Activated naive CD8-positive, alpha-beta T cell treated with anti-CD3 and anti-CD28 coated beads, Interleukin-2, amount 50 U/mL, for 24 hours (primary cell): ENCODE data around the gene RPL31.

Experiments used
- ATAC-seq: fragments of 150-1000 bp; cut with Tn5 transposase; one replicate; pipeline ENCODE4 v1.10.0; 2021
- DNase-seq: peaks from one replicate; pipeline ENCODE4 v3.0.0; 2021
- H3K27ac Mint-ChIP-seq: one replicate; pipeline ENCODE4 v1.8.0; 2021; ENCODE audit warnings: mild to moderate bottlenecking, mixed read lengths
- H3K27me3 Mint-ChIP-seq: one replicate; pipeline ENCODE4 v1.8.0; 2021; ENCODE audit warnings: mixed read lengths
- H3K36me3 Mint-ChIP-seq: one replicate; pipeline ENCODE4 v1.8.0; 2021; ENCODE audit warnings: low read depth, mixed read lengths
- H3K4me1 Mint-ChIP-seq: one replicate; pipeline ENCODE4 v1.8.0; 2021; ENCODE audit warnings: mixed read lengths
- H3K4me3 Mint-ChIP-seq: one replicate; pipeline ENCODE4 v1.8.0; 2021; ENCODE audit warnings: mild to moderate bottlenecking, moderate library complexity, mixed read lengths
- H3K9me3 Mint-ChIP-seq: one replicate; pipeline ENCODE4 v1.8.0; 2021; ENCODE audit warnings: mixed read lengths

RPL31 gene

GRCh38 chr2:100967716-100968115, 34.4 kb upstream of the RPL31 start:
- ATAC-seq: no peak
- no peak for DNase-seq
- Mint-ChIP-seq H3K4me1 (no peaks in the 10 kb centered on the region), H3K9me3 (no peaks in the 10 kb centered on the region), H3K36me3 (no peaks in the 10 kb centered on the region), H3K27me3 (no peaks in the 10 kb centered on the region), H3K27ac (no peak overlapping the region), H3K4me3 (no peak overlapping the region)

DNA sequence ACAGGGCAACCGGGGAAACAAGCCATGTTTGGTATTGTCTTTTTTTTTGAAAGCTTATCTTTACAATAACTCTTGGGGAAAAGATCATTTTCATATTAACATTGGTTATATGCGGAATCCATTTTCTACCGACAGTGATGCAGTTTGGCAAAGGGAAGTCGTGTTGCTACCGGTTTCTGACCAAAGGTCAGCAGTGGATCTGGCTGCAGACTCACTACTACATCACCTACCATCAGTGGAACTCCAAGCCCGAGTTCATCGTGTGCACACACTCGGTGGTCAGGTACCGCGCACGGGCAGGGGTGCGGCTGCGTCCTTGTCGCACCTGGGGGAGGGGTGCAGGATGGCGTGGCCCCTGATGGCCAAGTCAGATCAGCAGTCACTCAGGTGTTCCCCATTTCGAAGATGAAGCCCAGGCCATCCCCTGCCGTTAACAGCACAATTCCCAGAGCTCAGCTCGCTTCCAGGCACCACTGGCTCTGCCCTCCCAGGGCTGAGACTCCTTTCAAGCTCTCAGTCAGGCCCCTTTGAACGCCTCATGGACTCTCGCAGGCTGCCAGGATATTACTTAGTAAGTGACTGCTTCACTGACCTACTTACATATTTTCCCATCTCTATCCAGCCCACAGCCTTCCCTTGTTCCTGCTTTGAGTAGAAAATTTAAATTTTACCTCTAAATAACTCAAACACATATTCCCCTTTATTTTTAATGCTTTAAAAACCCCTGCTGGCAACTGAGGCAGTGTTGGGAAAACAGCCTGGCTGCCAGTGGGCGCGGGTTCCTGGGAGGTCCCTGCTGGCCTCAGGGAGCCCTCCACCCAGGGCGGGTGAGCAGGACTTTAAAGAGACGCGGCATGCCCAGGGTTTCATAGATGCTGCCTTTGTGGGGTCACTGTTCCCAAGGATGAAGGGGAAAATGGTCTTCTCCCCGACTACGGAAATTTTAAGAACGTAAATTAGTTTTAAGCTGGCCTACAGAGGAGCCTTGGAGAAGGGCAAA, 33.6 kb upstream of the RPL31 start:
- ATAC-seq (no peak), DNase-seq (no peak)
- no peaks in the 10 kb centered on the region for H3K9me3 Mint-ChIP-seq
- H3K27ac Mint-ChIP-seq: no peak overlapping the region
- no peaks in the 10 kb centered on the region for H3K4me1 Mint-ChIP-seq
- no peaks in the 10 kb centered on the region for H3K36me3 Mint-ChIP-seq
- H3K27me3 Mint-ChIP-seq: no peaks in the 10 kb centered on the region
- H3K4me3 Mint-ChIP-seq: no peak overlapping the region

DNA sequence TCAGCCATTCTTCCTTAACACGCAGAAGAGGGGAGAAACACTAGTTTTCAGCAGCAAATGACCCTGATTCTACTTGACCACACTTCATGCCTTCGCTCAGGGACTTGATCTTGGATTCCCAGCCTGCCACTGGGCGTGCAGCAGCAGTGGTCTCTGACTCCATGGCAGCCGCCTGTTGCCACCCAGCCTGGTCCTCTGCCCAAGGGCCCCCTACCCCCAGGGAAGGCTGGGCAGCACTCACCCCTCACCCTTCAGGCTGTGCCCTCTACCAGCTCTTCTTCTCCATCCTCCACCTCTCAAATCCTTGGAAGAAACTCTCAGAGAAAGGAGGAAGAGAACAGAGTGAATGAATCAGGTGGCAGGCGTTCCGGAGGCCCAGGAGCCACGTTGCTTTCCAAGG, 32.1 kb upstream of the RPL31 start:
- H3K27ac Mint-ChIP-seq: no peak overlapping the region
- no peak for DNase-seq
- no peaks in the 10 kb centered on the region for H3K36me3 Mint-ChIP-seq
- H3K4me3 Mint-ChIP-seq: no peak overlapping the region
- no peaks in the 10 kb centered on the region for H3K27me3 Mint-ChIP-seq
- ATAC-seq: no peak
- H3K9me3 Mint-ChIP-seq: no peaks in the 10 kb centered on the region
- H3K4me1 Mint-ChIP-seq: no peaks in the 10 kb centered on the region

GRCh38 chr2:100971221-100971620, 30.9 kb upstream of the RPL31 start:
- no peak overlapping the region for H3K27ac Mint-ChIP-seq
- no peaks in the 10 kb centered on the region for H3K27me3 Mint-ChIP-seq

GRCh38 chr2:100972452-100972851, 29.6 kb upstream of the RPL31 start:
- ATAC-seq (no peak), DNase-seq (no peak)
- H3K9me3 Mint-ChIP-seq: no peaks in the 10 kb centered on the region
- no peak overlapping the region for H3K27ac Mint-ChIP-seq
- H3K36me3 Mint-ChIP-seq: no peaks in the 10 kb centered on the region
- no peak overlapping the region for H3K4me3 Mint-ChIP-seq
- peaks cover 5% of the 10 kb centered on the region for H3K4me1 Mint-ChIP-seq
- no peaks in the 10 kb centered on the region for H3K27me3 Mint-ChIP-seq

More at GRCh38 chr2:100971221-100971620, 30.9 kb upstream of the RPL31 start:
- DNase-seq (no peak), ATAC-seq (no peak)
- Mint-ChIP-seq H3K9me3 (no peaks in the 10 kb centered on the region), H3K4me1 (no peaks in the 10 kb centered on the region), H3K36me3 (no peaks in the 10 kb centered on the region), H3K4me3 (no peak overlapping the region)

GRCh38 chr2:100974712-100975520, 27.2 kb upstream of the RPL31 start:
- Mint-ChIP-seq H3K9me3 (no peaks in the 10 kb centered on the region), H3K36me3 (no peaks in the 10 kb centered on the region), H3K4me3 (no peak overlapping the region), H3K27ac (no peak overlapping the region), H3K4me1 (peaks cover 5% of the 10 kb centered on the region), H3K27me3 (no peaks in the 10 kb centered on the region)
- DNase-seq: no peak
- no peak for ATAC-seq

DNA sequence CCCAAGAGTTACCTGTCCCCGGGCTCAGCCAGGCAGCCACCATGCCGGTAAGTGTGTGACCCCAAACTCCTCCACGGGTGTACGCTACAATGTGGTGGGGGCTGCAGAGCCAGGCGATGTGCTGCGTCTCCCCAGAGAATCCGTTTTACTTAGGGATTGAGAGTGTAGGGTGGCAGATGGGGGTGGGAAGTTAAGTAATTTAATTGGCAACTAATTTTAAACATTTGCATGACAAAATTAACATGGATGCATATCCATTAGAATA, 26.6 kb upstream of the RPL31 start:
- no peak for DNase-seq
- Mint-ChIP-seq H3K27me3 (no peaks in the 10 kb centered on the region), H3K27ac (no peak overlapping the region), H3K9me3 (no peaks in the 10 kb centered on the region), H3K36me3 (no peaks in the 10 kb centered on the region), H3K4me1 (peaks cover 5% of the 10 kb centered on the region), H3K4me3 (no peak overlapping the region)
- no peak for ATAC-seq

- no peak overlapping the region for H3K27ac Mint-ChIP-seq
- H3K27me3 Mint-ChIP-seq: no peaks in the 10 kb centered on the region
- ATAC-seq (no peak), DNase-seq (no peak)
- H3K36me3 Mint-ChIP-seq: no peaks in the 10 kb centered on the region
- no peaks in the 10 kb centered on the region for H3K9me3 Mint-ChIP-seq
- peaks cover 5% of the 10 kb centered on the region for H3K4me1 Mint-ChIP-seq
- H3K4me3 Mint-ChIP-seq: no peak overlapping the region
Observed at GRCh38 chr2:100976061-100976460, 26.0 kb upstream of the RPL31 start.

DNA sequence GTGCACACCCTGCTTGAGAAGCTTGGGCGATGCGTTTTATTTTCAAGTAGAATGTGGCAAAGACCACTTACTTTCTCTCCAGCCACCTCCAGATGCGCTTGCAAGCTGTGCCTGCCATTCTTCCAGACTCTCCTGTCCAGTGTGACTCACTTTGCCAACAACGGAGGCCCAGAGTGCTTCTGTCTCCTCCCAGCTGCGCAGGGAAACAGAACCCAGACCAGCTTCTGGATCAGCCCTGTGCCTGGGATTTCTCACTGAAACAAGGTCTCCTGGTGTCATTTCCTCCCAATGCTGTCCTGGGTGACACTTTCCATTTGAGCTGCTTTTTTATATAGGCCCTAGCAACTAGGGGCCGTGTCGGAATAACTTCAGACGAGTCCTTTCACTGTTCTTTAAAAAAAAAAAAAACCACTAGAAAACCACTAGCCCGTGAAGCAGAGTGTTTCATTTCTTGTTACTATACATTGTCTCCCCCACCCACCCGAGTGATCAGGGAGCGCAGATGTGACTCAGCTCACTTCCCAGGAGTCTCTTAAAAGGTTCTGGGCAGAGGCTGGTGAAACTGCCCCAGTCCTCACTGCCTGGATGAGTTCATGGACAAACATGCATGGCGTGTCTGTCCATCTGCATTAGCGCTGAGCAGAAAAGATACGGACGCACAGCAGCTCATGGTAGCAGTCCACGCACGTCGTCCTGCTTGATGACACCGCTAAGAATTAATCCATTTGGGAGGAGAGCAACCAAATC, 25.3 kb upstream of the RPL31 start:
- H3K4me1 Mint-ChIP-seq: peaks cover 5% of the 10 kb centered on the region
- H3K27me3 Mint-ChIP-seq: no peaks in the 10 kb centered on the region
- no peaks in the 10 kb centered on the region for H3K36me3 Mint-ChIP-seq
- H3K4me3 Mint-ChIP-seq: no peak overlapping the region
- DNase-seq (no peak), ATAC-seq (no peak)
- no peaks in the 10 kb centered on the region for H3K9me3 Mint-ChIP-seq
- no peak overlapping the region for H3K27ac Mint-ChIP-seq

DNA sequence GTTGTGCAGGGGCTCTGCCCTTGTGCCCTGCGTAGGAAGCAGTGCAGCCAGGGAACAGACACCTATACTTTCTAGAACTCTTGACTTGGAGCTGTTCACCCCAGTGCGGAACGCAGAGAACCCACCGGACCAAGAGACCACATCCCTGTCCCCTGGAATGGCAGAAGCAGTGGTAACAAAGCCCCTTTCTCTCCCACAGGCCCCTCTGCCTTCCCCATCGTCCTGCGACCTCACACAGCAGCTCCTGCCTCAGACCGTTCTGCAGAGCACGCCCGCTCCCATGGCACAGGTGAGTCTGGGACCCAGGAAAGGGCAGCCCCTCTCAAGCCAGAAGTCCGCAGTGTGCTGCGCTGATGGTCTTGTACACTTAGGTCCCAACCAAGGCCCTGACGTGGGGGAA, 24.6 kb upstream of the RPL31 start:
- Mint-ChIP-seq H3K9me3 (no peaks in the 10 kb centered on the region), H3K4me3 (no peak overlapping the region), H3K4me1 (peaks cover 5% of the 10 kb centered on the region), H3K27ac (no peak overlapping the region), H3K36me3 (no peaks in the 10 kb centered on the region), H3K27me3 (no peaks in the 10 kb centered on the region)
- ATAC-seq: no peak
- no peak for DNase-seq

DNA sequence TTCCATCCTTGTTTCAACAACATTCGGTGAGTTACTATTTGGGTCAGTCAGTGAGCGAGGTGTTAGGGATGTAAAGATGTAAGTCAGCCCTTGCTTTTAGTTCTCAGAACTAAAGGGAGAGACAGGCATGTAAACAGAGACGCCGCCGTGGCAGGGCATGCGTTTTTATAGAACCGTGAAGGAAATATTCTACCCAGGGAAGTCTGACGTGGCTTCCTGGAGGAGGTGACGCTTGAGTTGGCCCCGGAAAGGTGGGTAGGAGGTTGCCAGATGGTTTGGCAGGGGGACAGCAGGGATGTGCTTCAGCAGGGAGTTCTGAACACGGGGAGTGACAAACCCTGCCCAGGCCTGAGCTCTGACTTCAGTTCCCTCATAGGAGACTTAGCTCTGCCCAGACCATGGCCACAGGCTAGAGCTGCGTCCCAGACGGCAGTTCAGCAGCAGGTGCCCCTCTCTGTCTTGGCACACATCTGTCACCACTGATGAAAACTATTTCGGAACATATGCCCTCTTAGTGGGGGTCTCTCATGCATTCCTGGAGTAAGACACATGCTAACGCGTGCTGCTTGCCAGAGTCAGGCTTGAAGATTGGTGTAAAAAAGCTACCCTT, 23.4 kb upstream of the RPL31 start:
- no peak overlapping the region for H3K4me3 Mint-ChIP-seq
- ATAC-seq (no peak), DNase-seq (no peak)

DNA sequence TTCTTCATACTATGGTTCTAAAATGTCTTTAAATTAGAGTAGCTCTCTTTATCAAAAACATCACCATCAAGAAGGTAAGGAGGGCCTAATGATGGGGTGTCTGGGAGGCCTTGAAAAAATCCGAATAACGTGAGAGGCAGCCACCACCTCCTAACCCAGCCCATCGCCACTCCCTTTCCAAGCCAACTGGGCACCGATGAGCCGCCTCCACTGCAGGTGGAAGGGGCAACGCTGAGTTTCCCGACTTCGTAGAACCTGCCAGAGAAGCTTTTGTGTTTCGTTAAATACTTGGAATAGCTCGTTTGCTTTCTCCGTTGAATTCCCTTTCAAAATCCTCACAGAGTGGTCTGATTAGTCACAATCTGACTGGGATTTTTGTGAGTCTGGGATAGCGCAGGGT, 22.0 kb upstream of the RPL31 start:
- no peak for DNase-seq
- no peak for ATAC-seq
- Mint-ChIP-seq H3K4me3 (no peak overlapping the region), H3K27me3 (peaks cover 2% of the 10 kb centered on the region), H3K27ac (no peak overlapping the region), H3K9me3 (no peaks in the 10 kb centered on the region), H3K36me3 (no peaks in the 10 kb centered on the region), H3K4me1 (peaks cover 5% of the 10 kb centered on the region)

More for the DNA sequence above, 23.4 kb upstream of the RPL31 start:
- peaks cover 5% of the 10 kb centered on the region for H3K4me1 Mint-ChIP-seq
- no peaks in the 10 kb centered on the region for H3K27me3 Mint-ChIP-seq
- no peak overlapping the region for H3K27ac Mint-ChIP-seq
- no peaks in the 10 kb centered on the region for H3K36me3 Mint-ChIP-seq
- H3K9me3 Mint-ChIP-seq: no peaks in the 10 kb centered on the region

DNA sequence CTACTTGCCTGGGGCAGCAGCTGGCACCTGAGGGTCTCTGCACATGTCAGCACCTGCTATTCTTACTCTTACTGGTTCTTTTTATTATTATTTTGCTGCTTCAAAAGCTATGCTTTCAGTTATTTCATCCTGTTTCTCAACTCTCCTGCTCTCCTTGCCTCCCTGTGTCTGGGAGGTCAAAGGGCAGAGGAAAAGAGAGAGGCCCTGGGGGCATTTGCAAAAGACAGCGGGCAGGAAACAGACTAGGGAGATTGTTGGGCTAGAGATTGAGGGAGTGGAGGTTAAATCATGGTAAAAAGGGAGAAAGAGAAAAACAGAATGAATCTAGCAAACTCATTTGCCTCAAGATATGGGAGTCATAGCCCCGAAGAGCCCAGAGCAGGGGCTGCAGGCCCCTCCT, 21.1 kb upstream of the RPL31 start:
- H3K27me3 Mint-ChIP-seq: peaks cover 2% of the 10 kb centered on the region
- H3K9me3 Mint-ChIP-seq: no peaks in the 10 kb centered on the region
- peaks cover 5% of the 10 kb centered on the region for H3K4me1 Mint-ChIP-seq
- no peak for ATAC-seq
- H3K27ac Mint-ChIP-seq: no peak overlapping the region
- DNase-seq: no peak
- no peak overlapping the region for H3K4me3 Mint-ChIP-seq
- no peaks in the 10 kb centered on the region for H3K36me3 Mint-ChIP-seq

DNA sequence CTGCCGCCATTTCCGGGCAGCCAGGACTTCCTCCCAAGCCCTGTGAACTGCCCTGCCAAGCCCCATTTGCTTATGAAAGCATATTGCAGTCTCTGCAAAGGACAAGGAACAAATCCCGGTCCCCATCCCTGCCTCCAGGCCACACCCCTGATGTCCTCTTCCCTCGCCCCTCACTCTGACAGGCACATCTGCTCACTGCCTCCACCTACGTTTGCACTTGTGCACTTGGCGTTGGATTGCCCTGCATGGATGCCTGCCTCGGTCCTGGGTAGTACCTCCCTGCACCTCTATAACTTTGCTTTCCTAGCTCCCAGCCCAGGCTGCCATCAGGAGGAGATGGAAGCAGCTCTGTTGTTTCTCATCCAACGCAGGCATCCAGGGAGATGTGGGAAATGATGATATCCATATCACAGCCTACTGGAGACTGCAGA, 19.6 kb upstream of the RPL31 start:
- Mint-ChIP-seq H3K4me3 (no peak overlapping the region), H3K4me1 (no peaks in the 10 kb centered on the region), H3K27ac (no peak overlapping the region), H3K9me3 (no peaks in the 10 kb centered on the region), H3K27me3 (peaks cover 2% of the 10 kb centered on the region), H3K36me3 (no peaks in the 10 kb centered on the region)
- DNase-seq (no peak), ATAC-seq (no peak)
